IMR-90 (cell line): ENCODE results near the gene ANKRD7. TPM values are rescaled to one million over a fixed set of nuclear protein-coding genes. Genes with fewer than 3 reads are reported as not detected.

Experiments used
- ATAC-seq: fragments of 200-7000 bp; cut with Tn5 transposase; 2 replicates; pipeline ENCODE4 v1.9.1; 2020; ENCODE audit warnings: low read depth, mild to moderate bottlenecking, moderate library complexity
- BruUV-seq: library from RNA; stranded (reverse); fragments of 400-500 nt; replicated peaks from 2 replicates; lab custom pipeline; 2021; lab: Mats Ljungman, UMichigan
- CTCF ChIA-PET: fragments of 300-600 bp; formaldehyde crosslinking; extraction: SDS; loops from one replicate; lab custom pipeline; 2021; ENCODE audit warnings: antibody characterized with exemption; lab: Yijun Ruan, JAX
- POLR2A ChIA-PET: fragments of 300-600 bp; sonication (Branson Sonifier 250); formaldehyde crosslinking; loops from one replicate; lab custom pipeline; 2022; ENCODE audit warnings: antibody characterized with exemption; ENCODE audit not compliant: unreplicated experiment; lab: Charles Lee
- DNase-seq: peaks from one replicate; pipeline ENCODE4 v3.0.0; 2013
- H2AFZ ChIP-seq: replicated peaks from 2 replicates; pipeline ENCODE3; 2013; ENCODE audit warnings: low read length, mild to moderate bottlenecking; ENCODE audit not compliant: poor library complexity
- H2AK5ac ChIP-seq: 2 replicates; pipeline ENCODE4 v1.6.1; 2013; ENCODE audit warnings: low read depth, low read length, inconsistent platforms
- H2AK9ac ChIP-seq: replicated peaks from 2 replicates; pipeline ENCODE3; 2013; ENCODE audit warnings: mild to moderate bottlenecking, low read depth, low read length, moderate library complexity; ENCODE audit not compliant: poor library complexity
- H2BK120ac ChIP-seq: 2 replicates; pipeline ENCODE4 v1.6.1; 2013; ENCODE audit warnings: low read depth, low read length, inconsistent platforms
- H2BK15ac ChIP-seq: 3 replicates; pipeline ENCODE4 v1.6.1; 2013; ENCODE audit warnings: low read depth, low read length, inconsistent platforms
- H2BK20ac ChIP-seq: 2 replicates; pipeline ENCODE4 v1.6.1; 2013; ENCODE audit warnings: low read depth, mild to moderate bottlenecking, inconsistent platforms, low read length, moderate library complexity
- H2BK5ac ChIP-seq: 2 replicates; pipeline ENCODE4 v1.6.1; 2013; ENCODE audit warnings: mild to moderate bottlenecking, low read depth, low read length, inconsistent platforms; ENCODE audit not compliant: poor library complexity, severe bottlenecking
- H3K14ac ChIP-seq: replicated peaks from 2 replicates; pipeline ENCODE4 v1.6.1; 2013; ENCODE audit warnings: low read depth, low read length, inconsistent platforms
- H3K18ac ChIP-seq: 2 replicates; pipeline ENCODE4 v1.6.1; 2013; ENCODE audit warnings: low read depth, low read length, control low read depth
- H3K23ac ChIP-seq: 2 replicates; pipeline ENCODE4 v1.6.1; 2013; ENCODE audit warnings: low read depth, low read length, inconsistent platforms
- H3K27ac ChIP-seq: 2 replicates; pipeline ENCODE4 v1.5.1; 2013; ENCODE audit warnings: mild to moderate bottlenecking, control low read depth, low read length; ENCODE audit not compliant: insufficient read depth
- H3K27me3 ChIP-seq: 2 replicates; pipeline ENCODE4 v1.6.1; 2013; ENCODE audit warnings: low read length; ENCODE audit not compliant: control insufficient read depth, insufficient read depth
- H3K36me3 ChIP-seq: 2 replicates; pipeline ENCODE4 v1.6.1; 2013; ENCODE audit warnings: low read length, mixed read lengths; ENCODE audit not compliant: control insufficient read depth, insufficient read depth
- H3K4ac ChIP-seq: 2 replicates; pipeline ENCODE4 v1.6.1; 2013; ENCODE audit warnings: low read depth, low read length, inconsistent platforms
- H3K4me1 ChIP-seq: 2 replicates; pipeline ENCODE4 v1.6.1; 2013; ENCODE audit warnings: low read length, mixed read lengths; ENCODE audit not compliant: control insufficient read depth, insufficient read depth
- H3K4me2 ChIP-seq: 2 replicates; pipeline ENCODE4 v1.6.1; 2013; ENCODE audit warnings: low read depth, mild to moderate bottlenecking, control low read depth, low read length, moderate library complexity
- H3K4me3 ChIP-seq: 2 replicates; pipeline ENCODE4 v1.5.1; 2013; ENCODE audit warnings: low read depth, mild to moderate bottlenecking, control low read depth, low read length, moderate library complexity; ENCODE audit not compliant: insufficient read depth
- H3K56ac ChIP-seq: 2 replicates; pipeline ENCODE4 v1.6.1; 2013; ENCODE audit warnings: low read length, inconsistent platforms; ENCODE audit not compliant: insufficient read depth; ENCODE audit errors: extremely low read depth
- H3K79me1 ChIP-seq, 2 experiments: 2 replicates each; pipeline ENCODE4 v1.6.1; 2013; ENCODE audit warnings: low read length in 2 of 2, inconsistent platforms in 1 of 2, low read depth in 1 of 2
- H3K9ac ChIP-seq: 2 replicates; pipeline ENCODE4 v1.6.1; 2013; ENCODE audit warnings: low read depth, low read length, control low read depth
- H3K9me1 ChIP-seq: 2 replicates; pipeline ENCODE4 v1.6.1; 2013; ENCODE audit warnings: low read length, inconsistent platforms; ENCODE audit not compliant: insufficient read depth
- H3K9me3 ChIP-seq: 2 replicates; pipeline ENCODE4 v1.6.1; 2013; ENCODE audit warnings: low read length; ENCODE audit not compliant: control insufficient read depth, insufficient read depth
- H4K20me1 ChIP-seq: 2 replicates; pipeline ENCODE4 v1.6.1; 2013; ENCODE audit warnings: low read length, inconsistent platforms; ENCODE audit not compliant: insufficient read depth
- H4K5ac ChIP-seq: 2 replicates; pipeline ENCODE4 v1.6.1; 2013; ENCODE audit warnings: mild to moderate bottlenecking, low read depth, low read length, control low read depth
- H4K8ac ChIP-seq, 2 experiments: 2 replicates each; pipeline ENCODE4 v1.6.1; 2013; ENCODE audit warnings: low read depth in 2 of 2, low read length in 2 of 2, control low read depth in 1 of 2, inconsistent platforms in 1 of 2
- H4K91ac ChIP-seq: 2 replicates; pipeline ENCODE4 v1.6.1; 2013; ENCODE audit warnings: low read depth, low read length, inconsistent platforms; ENCODE audit not compliant: insufficient read depth
- CEBPB ChIP-seq: IDR thresholded peaks from 2 replicates; pipeline ENCODE4 v1.6.1; 2012; ENCODE audit warnings: low read depth, low read length, improper control_type of control experiment
- CHD1 ChIP-seq: IDR thresholded peaks from 2 replicates; pipeline ENCODE4 v1.6.1; 2012; ENCODE audit warnings: low read depth, low read length, improper control_type of control experiment
- FOS ChIP-seq: fragments of 150-350 bp; IDR thresholded peaks from 2 replicates; pipeline ENCODE4 v1.6.1; 2016; ENCODE audit warnings: low read depth, low read length
- MAFK ChIP-seq: IDR thresholded peaks from 2 replicates; pipeline ENCODE4 v1.6.1; 2012; ENCODE audit warnings: low read depth, low read length, improper control_type of control experiment
- POLR2A ChIP-seq: IDR thresholded peaks from 2 replicates; pipeline ENCODE4 v1.6.1; 2012; ENCODE audit warnings: mild to moderate bottlenecking, low read depth, low read length
- whole genome bisulfite sequencing, 2 experiments: methylation state at CpG; one replicate each; pipeline versions ENCODE4 v1.1.5 to v1.1.7; 2013; ENCODE audit warnings: missing lambda C conversion rate in 2 of 2; ENCODE audit not compliant: insufficient read length in 1 of 2; ENCODE audit errors: extremely low coverage in 2 of 2; 5-methylcytosine and 5-hydroxymethylcytosine counted together
- dilution Hi-C: fragments of 300-500 bp; cut with HindIII; formaldehyde crosslinking; loops from one replicate; pipeline ENCODE4 v1.14.3; 2018; ENCODE audit warnings: low sequenced_read_pairs; ENCODE audit not compliant: unreplicated experiment
- in situ Hi-C: fragments of 300-500 bp; cut with MboI; formaldehyde crosslinking; loops from 3 replicates; pipeline ENCODE4 v1.14.3; 2019; ENCODE audit warnings: low sequenced_read_pairs, inconsistent platforms, mixed read lengths
- intact Hi-C: fragments of 100-400 bp; cut with micrococcal nuclease; formaldehyde crosslinking; loops from 2 replicates; pipeline ENCODE4 v1.10.0; 2022
- polyA plus RNA-seq, 3 experiments: library from polyadenylated mRNA; depleted of rRNA; stranded (reverse); fragments of >200 nt; gene quantifications; 2 replicates each; pipeline ENCODE4 v1.2.3, GENCODE V29; 2012; ENCODE audit warnings: low replicate concordance in 1 of 3
- total RNA-seq: library from RNA; depleted of rRNA; stranded (reverse); fragments of >200 nt; gene quantifications from 2 replicates; pipeline ENCODE4 v1.2.3, GENCODE V29; 2012
- TF ChIP-seq, protein P1 (sequence below): fragments of 150-350 bp; IDR thresholded peaks from 2 replicates; pipeline ENCODE4 v1.6.1; 2017; ENCODE audit warnings: mild to moderate bottlenecking, antibody characterized with exemption, low read length, low read depth

The ANKRD7 gene
- total and polyA plus RNA-seq, 2 of the 4 experiments (the other 2 are of a cell fraction): 0.17 to 0.18 TPM

- H2AFZ ChIP-seq: no peak overlapping the region
- no peak overlapping the region for H3K4me3 ChIP-seq
- no peak overlapping the region for H4K91ac ChIP-seq
- BruUV-seq: no TSS peak
- H3K9ac ChIP-seq: no peak overlapping the region
- no peaks in the 10 kb centered on the region for H3K36me3 ChIP-seq
- no peaks in the 10 kb centered on the region for H3K27me3 ChIP-seq
- H2BK20ac ChIP-seq: no peak overlapping the region
- CTCF ChIA-PET: no interaction called here
- no peak for ATAC-seq
- no peak overlapping the region for H3K56ac ChIP-seq
- H3K4me2 ChIP-seq: no peak overlapping the region
- no peaks in the 10 kb centered on the region for H4K20me1 ChIP-seq
- in situ Hi-C loops (no loop called here), dilution Hi-C loops (no loop called here), intact Hi-C loops (no loop called here)
- no peak overlapping the region for H3K14ac ChIP-seq
- TF ChIP-seq POLR2A (no peak), CEBPB (no peak), CHD1 (no peak), FOS (no peak), MAFK (no peak)
- TF ChIP-seq, protein P1, sequence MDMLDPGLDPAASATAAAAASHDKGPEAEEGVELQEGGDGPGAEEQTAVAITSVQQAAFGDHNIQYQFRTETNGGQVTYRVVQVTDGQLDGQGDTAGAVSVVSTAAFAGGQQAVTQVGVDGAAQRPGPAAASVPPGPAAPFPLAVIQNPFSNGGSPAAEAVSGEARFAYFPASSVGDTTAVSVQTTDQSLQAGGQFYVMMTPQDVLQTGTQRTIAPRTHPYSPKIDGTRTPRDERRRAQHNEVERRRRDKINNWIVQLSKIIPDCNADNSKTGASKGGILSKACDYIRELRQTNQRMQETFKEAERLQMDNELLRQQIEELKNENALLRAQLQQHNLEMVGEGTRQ: no peak
- DNase-seq: no peak
- no peaks in the 10 kb centered on the region for H3K4me1 ChIP-seq
- no peak overlapping the region for H2BK15ac ChIP-seq
- no peaks in the 10 kb centered on the region for H3K79me1 ChIP-seq
- H3K4ac ChIP-seq: no peak overlapping the region
- H2AK5ac ChIP-seq: no peak overlapping the region
- H3K9me1 ChIP-seq: no peaks in the 10 kb centered on the region
- H2BK5ac ChIP-seq: no peak overlapping the region
- no peak overlapping the region for H3K27ac ChIP-seq
- no peak overlapping the region for H2BK120ac ChIP-seq
- H2AK9ac ChIP-seq: no peak overlapping the region
- no peak overlapping the region for H3K23ac ChIP-seq
- POLR2A ChIA-PET: no interaction called here
- no CpG with 5 or more reads among the region's 2 CpGs for WGBS, 2 experiments
- no peak overlapping the region for H4K5ac ChIP-seq
- no peaks in the 10 kb centered on the region for H3K9me3 ChIP-seq
- no peak overlapping the region for H4K8ac ChIP-seq
- H3K18ac ChIP-seq: no peak overlapping the region
Measured at GRCh38 chr7:118245267-118246040, 20.9 kb downstream of the ANKRD7 start.
